GM18868 (cell line): ENCODE results near the gene PPT1.
"Not testable (repeated sequence)": the region's sequence is repeated elsewhere in the genome, so short reads cannot be mapped to it uniquely, and the experiment has no call there.

Experiments used
- ATAC-seq: cut with Tn5 transposase; IDR thresholded peaks from one replicate; pipeline ENCODE4 v1.9.1; 2021; ENCODE audit warnings: mild to moderate bottlenecking, moderate library complexity; ENCODE audit not compliant: unreplicated experiment

The PPT1 gene

DNA sequence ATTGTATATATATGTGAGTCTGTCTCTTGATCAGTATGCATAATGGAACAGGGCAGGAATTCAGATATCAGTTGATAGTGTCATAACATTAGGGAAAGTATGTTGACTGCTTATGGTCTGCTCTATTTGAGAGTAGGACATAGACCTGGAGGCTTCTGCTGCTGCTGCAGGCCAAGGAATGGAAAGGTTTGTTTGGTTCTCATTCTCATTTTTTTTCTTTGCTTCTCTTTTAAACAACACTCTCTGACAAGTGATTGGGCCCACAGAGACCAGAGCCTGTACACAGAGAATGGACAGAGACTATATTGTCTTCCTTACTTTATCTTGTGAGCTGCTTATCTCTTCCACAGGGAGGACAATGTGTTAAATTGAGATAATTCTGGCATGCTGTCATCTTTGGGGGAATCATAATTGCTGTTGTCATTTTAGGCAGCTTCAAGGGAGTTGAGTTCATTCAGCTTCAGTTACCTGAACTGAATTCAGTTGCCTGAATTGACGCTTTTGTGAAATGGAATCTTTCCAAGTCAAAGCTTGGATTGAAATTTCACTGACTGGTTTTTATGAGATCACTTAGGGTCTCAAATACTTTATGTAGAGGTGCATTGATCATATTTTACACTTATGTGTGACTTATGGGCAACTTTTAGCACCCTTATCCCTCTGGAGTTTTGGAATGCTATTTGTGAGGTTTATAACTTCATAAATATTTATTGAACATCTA lies 39.6 kb downstream of the PPT1 start:
- ATAC-seq, result no peak

DNA sequence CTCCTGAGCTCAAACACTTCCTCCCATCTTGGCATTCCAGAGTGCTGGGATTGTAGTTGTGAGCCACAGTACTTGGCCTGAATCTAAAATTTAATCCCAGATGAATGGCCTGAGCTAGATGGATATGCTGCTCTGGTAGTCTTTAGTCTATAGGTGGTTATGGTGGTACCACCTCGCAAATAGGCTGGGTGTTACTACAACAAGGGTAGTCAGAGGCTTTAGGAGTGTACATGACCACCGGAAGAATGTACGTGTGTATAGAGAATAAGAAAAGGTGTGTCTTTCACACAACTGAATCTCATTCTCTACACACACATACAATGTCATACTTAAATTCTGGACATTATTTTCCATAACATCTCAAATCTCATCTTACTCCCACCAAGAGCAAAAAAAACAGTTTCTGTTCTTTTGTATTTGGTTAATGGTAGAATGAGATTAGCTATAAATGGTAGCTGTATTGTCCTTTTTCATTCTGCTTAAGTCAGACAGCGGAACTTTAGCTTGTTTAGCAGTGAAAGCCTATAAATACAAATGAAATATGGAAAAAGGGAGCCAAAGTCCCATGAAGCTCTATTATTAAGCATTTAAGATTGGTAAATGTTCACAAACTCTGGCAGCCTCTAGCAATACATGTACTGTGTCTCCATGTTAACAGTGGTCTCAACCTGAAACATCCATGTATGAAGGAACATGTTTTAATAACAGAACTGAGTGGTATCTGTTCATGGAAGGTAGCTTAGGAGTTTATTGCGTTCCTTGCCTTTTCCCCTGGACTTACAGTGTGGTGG lies 40.3 kb downstream of the PPT1 start:
- no peak for ATAC-seq

DNA sequence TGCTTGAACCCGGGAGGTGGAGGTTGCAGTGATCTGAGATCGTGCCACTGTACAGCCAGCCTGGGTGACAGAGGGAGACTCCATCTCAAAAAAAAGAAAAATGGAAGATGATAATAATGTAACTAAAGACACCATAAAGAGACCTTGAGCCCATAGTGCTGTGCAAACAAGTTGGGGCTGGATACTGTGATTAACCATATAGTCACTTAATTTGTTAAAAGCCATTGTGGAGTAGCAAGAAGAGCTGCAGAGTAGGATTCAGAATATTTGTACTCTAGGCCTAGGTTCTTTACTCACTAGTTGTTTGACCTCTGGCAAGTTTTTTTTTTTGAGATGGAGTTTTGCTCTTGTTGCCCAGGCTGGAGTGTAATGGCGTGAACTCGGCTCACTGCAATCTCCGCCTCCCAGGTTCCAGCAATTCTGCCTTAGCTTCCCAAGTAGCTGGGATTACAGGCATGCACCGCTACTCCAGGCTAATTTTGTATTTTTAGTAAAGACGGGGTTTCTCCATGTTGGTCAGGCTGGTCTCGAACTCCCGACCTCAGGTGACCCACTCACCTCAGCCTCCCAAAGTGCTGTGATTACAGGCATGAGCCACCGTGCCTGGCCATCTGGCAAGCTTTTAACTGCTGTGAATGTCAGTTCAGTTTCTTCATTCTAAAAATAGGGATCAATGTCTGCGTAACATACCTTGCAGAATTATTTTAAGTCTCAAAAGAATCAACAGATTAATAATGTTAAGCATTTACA lies 43.7 kb downstream of the PPT1 start:
- no peak for ATAC-seq

DNA sequence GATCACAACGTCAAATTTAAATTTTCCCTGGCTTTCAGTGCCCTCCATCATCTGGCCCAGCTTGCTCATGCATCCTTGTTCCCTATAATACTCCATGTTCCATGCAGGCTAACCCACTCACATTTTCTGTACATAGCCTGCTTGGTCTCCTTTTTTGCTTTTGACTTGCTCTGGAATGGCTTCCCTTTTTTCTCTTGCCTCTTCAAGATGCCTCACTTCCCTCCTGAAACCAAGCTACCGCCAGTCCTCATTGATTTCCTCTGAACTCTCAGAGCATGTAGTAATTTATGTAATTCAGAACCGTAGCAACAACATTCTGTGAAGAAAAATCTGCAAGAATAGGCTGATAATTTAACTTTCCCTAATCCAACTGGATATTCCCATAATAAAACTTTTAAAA lies 46.2 kb downstream of the PPT1 start:
- no peak for ATAC-seq

DNA sequence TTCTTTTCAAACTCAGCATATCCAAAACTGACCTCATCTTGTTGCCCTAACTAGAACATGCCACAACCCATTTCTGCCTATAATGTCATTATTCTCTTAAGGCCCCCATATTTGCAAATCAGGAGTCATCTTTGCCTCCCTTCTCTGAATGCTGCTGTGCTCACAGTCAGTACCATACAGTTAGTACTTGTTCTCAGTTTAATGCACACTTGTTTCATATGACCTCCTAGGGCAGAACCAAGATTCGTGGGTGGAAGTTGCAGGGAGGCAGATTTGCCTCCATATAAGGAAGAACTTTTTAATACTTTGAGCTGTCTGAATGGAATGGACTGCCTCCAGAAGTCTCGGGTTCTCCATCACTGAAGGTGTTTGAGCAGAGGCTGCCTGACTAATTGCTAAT lies 47.3 kb downstream of the PPT1 start:
- no peak for ATAC-seq

DNA sequence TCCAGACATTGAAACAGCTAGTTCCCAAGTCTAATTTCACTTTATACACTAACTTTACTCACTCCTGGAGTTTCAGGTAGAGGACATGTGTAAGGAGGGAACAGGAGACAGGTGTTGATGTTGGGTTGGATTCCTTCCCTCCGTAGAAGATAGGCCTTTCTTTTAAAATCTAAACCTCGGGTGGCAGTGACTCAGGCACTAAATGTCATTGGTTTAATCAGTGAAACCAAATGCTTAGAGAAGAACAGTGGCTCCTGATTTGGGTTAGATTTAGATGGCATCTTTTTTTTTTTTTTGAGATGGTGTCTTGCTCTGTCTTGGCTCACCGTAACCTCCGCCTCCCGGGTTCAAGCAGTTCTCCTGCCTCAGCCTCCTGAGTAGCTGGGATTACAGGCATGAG lies 49.3 kb downstream of the PPT1 start:
- no peak for ATAC-seq

DNA sequence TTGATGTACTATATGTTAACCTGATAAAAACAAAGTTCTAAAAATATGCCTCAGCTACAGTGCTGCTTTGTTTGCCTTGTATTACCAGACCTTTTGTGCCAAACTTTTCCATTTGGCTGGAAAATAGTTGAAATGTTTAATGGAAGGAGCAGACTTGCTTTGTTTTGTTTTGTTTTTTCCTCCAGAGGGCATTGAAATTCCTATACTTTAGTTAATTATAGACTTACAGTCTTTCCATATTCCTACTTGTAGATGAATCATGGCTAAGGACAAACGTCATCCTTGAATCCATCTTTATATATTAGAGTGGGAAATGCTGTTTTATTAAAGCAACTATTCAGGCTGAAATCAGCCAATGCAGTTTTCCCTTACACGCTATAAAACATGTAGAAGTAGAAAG lies 49.8 kb downstream of the PPT1 start:
- no peak for ATAC-seq

DNA sequence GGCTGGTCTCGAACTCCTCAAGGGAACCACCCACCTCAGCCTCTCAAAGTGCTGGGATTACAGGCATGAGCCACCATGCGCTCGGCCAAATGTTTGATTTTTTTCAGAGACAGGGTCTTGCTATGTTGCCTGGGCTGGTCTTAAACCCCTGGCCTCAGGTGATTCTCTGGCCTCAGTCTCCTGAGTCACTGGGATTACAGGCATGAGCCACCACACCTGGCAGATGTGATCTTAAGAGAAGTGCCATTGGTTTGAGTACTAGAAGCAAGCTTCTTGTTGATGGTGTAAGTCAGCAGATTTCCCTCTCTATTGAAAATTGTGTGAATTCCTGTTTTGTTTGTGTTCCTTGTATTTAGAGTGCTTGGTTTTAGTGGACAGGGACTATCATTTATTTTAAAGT lies 51.3 kb downstream of the PPT1 start:
- ATAC-seq, result no peak

DNA sequence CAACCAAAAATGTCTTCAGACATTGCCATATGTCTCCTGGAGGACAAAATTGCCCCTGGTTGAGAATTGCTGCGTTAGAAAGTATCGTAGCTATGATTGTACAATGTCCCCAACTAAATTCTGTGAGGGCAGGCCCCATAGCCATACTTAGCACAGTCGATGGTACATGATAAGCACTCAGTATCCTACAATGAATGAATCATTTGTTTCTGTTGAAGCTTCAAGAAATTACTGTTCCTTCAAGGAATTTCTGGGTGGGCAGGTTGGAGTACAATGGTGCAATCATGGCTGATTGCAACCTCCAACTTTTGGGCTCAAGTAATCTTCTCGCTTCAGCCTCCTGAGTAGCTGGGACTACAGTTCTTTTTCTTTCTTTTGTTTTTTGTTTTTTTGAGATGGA lies 51.9 kb downstream of the PPT1 start:
- no peak for ATAC-seq

DNA sequence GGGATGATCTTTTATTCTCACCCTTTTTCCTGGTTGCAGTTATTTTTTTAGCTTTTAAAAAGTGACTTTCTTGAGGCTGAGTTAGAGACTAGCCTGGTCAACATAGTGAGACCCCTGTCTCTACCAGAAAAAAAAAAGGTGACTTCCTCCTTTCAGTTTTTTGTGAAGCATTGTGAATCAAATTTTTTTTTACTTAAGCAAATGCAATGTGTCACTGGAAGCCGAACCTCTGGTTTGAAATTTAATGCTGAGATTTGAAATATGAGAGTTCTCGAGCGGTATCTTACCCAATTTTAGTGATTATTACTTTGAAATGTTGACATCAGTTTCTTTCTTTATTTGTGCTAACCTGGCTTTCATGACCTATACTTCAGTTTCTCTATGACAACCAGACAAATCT lies 52.9 kb downstream of the PPT1 start:
- ATAC-seq, result no peak

DNA sequence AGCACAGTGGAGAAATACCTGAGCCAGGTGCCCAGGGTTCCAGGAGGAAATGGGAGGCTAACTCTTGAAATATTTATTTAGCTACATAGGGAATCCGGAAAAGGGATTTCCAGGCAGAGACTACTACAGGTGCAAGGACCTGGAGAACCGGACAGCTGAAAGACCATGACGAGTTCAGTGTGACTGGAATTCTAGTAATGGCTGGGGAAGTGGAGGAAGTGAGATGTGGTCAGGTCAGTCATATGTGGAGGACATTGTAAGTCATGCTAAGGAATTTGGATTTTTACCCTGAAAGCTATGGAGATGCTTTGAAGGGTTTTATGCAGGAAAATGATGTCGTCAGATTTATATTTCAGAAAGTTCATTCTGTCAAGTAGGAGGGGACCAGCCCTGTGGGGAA lies 54.7 kb downstream of the PPT1 start:
- no peak for ATAC-seq

DNA sequence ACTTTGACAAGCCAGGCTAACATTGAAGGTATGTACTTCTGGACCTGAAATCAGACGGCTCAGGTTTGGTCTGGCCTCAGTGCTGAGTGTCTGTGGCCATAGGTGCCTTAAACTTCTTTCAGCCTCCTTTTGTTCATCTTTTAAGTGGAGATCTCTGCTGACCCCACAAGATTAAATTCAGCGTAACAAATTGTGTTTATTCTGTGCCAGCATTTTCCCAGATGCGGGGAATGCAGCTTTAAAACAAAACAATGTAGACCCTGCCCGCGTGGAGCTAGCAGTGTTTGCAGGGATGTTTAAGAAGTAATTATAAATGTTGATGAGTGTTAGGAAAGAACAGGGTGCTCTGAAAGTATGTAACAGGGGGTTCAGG lies 55.6 kb downstream of the PPT1 start:
- ATAC-seq, result no peak

DNA sequence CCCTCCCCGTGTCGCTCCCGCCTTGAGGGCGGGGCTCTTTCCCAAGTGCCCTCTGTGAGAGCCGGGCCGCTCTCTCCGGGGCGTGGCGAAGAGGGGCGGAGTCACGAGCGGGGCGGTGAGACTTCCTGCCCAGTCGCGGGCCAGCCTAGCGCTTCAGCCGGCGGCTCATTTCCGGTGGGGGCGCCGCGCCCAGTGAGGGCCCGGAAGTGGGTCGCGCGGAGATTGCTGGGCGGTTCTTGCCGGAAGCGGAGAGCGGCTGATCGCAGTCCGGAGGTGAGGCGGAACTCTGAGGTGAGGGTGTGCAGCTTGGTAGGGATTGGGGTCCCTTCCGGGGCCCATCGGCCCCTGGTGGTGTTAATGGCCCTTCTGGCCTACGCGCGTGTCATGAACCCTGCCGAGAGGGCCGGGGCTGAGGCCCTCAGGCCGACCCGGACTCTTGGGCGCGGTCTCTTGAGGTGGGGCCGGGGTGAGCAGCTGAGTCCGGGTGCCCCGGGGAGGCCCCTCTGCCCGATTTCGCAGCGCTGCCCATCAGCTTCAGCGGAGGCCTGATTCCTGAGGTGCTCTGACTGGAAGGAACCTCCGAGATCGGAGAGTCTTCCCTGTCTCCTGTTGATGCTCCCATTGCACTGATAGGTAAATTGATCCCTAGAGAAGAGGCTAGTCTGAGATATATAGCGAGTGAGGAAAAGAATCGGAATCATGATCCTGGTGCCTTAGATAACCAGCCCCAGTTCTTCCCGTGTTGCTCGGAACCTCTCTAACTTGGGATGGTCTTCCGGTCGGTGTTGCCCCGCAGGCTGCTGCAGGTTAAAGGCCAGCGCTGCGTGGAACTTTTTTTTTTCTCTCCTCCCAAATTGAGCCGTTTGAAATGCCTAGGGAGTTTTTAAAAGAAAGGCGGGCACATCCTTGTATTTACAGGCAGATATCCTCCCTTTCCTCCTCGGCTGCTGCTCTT lies 56.3 kb downstream of the PPT1 start, which contains the start of gene CAP1:
Gene CAP1 (plus strand): TSS at position 219 of the 955 bp plus-strand sequence. CDS start 18,618 bp downstream, outside the sequence.
- ATAC-seq, result peak; percentile 80

DNA sequence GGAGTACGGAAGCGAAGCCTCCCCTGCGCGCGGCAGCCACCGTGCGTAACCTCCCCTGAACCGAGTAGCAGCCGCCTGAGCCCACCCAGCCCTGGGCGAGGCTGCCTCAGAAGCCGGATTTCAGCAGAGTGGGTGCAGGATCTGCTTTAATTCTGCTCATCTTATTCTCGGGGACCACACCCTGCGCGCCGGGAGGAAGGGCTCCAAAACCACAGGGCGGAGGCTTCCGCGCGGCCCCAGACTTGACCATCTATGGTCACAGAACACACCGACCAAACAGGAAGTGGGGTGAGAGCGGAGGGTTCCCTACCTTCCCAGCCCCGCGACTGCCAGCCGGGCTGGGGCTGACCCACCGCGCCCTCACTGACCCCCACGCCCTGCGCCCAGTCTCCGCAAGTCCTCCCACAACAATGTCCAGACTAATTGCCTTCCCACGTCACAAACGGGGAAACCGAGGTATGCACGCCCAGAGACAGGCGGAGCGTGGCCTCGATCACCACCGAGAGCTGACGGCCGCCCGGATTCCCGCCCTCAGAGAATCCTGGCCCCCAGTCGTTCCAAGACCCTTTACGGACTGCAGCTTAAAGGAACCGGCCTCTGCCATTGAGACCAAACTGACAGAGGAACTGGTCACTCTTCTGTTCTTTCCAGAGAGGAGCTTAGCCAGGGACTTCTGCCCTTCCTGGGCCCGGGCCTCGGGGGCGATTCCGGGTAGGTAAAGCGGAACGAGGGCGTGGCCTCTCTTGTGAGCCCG lies 57.1 kb downstream of the PPT1 start:
- peak; percentile 54 for ATAC-seq

DNA sequence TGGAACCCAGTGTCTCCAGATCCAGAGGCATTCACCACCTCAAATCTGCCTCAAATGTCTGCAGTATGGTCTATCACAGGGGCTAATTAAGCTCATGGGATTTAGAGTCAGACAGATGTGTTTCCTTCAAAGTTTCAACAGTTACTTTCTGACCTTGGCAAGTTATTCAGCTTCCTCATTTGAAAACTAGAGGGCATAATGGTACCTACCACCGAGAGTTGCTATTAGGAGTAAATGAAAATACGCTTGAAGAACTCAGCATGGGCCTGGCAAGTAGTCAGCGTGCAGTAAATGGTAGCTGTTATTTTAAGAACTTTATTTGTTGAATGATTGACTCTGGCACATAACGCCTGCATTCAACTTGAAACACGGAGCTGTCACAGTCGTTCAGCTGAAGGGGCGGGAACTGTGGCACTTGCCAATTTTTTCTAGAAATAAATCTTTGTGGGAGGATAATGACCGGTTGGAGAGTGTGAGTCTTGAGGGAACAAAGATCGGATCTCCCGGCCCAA lies 57.8 kb downstream of the PPT1 start:
- no peak for ATAC-seq

DNA sequence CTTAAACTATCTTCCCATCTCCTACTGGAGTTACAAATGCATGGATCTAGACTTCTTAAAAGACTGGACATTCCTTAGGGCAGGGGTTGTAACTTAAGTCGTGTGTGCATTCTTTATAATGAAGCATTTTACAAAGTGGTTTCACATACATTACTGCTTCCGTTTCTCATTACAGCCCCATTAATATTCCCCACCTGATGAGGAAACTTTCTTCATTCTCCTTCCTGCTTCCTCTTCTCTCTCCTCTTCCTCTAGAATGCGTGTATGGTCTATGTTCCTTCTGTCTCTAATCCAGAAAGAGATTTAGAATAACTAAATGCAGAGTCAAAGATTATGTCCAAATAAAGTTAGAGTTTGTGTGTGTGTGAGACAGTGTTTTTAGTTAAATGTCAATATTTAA lies 58.4 kb downstream of the PPT1 start:
- no peak for ATAC-seq

DNA sequence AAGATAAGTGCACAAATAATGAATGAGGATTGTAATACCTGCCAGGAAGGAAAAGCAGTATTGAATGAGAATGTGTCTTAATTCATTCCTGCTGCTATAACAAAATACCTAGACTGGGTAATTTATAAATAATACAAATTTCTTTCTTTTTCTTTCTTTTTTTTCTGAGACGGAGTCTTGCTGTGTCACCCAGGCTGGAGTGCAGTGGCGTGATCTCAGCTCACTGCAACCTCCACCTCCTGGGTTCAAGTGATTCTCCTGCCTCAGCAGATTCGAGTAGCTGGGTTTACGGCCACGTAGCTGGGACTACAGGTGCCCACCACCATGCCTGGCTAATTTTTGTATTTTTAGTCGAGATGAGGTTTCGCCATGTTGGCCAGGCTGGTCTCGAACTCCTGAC lies 59.8 kb downstream of the PPT1 start:
- ATAC-seq, result not testable (repeated sequence)

DNA sequence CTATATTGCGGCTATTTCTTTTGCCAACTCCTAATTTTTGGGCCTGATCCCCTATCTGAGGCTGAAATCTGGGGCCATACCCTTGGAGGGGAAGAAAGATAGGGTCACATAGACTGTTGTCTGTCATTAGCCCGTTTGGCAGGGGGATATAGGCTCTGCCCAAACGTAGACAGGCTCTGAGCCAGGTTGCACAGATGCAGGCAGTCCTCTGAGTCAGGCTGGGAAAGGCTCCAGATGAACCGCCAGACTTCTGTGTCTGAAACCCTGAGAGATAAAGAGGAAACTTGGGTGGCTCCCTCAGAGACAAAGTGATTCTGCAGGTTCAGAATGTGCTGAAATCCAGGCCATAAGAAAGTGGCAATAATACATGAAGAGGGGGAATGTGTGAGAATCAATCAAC lies 60.5 kb downstream of the PPT1 start:
- ATAC-seq, result no peak

DNA sequence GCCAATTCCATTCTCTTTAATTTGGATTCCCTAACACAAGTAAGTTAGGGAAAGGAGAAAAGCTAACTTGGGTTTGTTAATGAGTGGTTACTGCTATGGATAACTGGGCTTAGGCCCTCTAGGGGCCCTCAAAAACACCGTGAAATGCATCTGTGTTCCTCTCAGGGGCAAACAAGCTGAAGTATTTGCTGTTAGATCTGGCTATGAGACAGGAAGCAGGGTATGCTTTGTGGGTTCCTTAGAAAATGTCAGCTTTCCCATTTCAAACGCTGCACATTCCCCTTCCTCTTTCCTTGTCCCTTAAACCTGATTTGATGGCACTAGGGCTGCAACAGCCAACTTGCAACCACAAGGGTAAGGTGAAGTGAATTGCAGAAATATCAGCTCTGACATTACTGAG lies 62.2 kb downstream of the PPT1 start:
- ATAC-seq, result no peak
